ENCODE measurements around the gene SRPK3. TPM values are rescaled to one million over a fixed set of nuclear protein-coding genes. Genes with fewer than 3 reads are reported as not detected.
A peak's percentile ranks its signal among the peaks of the same experiment; 100 is the strongest.

The SRPK3 gene
- total RNA-seq, 1 experiment from 2014 or later = not detected

GRCh38 chrX:153791104-153791852 lies 10.4 kb downstream of the SRPK3 start:
- Histone ChIP-seq H3K79me2 (ENCODE audit: low read length) (peaks cover 35% of the 10 kb centered on the region), H3K9me2 (replicated peaks; ENCODE audit: insufficient read depth, low read length) (no peaks in the 10 kb centered on the region), H3K4me3 (ENCODE audit: low read length) (no peak overlapping the region), H3K9me3 (ENCODE audit: low read length) (no peaks in the 10 kb centered on the region), H2AFZ (ENCODE audit: low read length) (no peak overlapping the region), H3K4me1 (ENCODE audit: low read length) (peaks cover 17% of the 10 kb centered on the region), H3K27ac (ENCODE audit: low read length) (no peak overlapping the region), H3K9ac (ENCODE audit: low read length) (no peak overlapping the region), H3K27me3 (ENCODE audit: low read length) (no peaks in the 10 kb centered on the region), H3K4me2 (ENCODE audit: low read depth, low read length, poor library complexity, severe bottlenecking) (no peak overlapping the region), H4K20me1 (ENCODE audit: insufficient read depth, low read depth, low read length) (peaks cover 10% of the 10 kb centered on the region; the same call in 1 of the 2 replicates), H3K36me3 (ENCODE audit: insufficient read depth, low read length) (no peaks in the 10 kb centered on the region)
- DNase-seq = no peak

GRCh38 chrX:153792368-153792767 lies 11.5 kb downstream of the SRPK3 start:
- H3K27me3 ChIP-seq (ENCODE audit: low read length) = no peaks in the 10 kb centered on the region
- peak overlapping the region; percentile 80; the same call in 1 of the 2 replicates for H3K4me3 ChIP-seq (ENCODE audit: low read length)
- H4K20me1 ChIP-seq (ENCODE audit: insufficient read depth, low read depth, low read length) = peaks cover 10% of the 10 kb centered on the region; the same call in 1 of the 2 replicates
- H3K4me2 ChIP-seq (ENCODE audit: low read depth, low read length, poor library complexity, severe bottlenecking) = peak overlapping the region; percentile 74
- H3K4me1 ChIP-seq (ENCODE audit: low read length) = peaks cover 17% of the 10 kb centered on the region
- H2AFZ ChIP-seq (ENCODE audit: low read length) = no peak overlapping the region
- H3K9me2 ChIP-seq (replicated peaks; ENCODE audit: insufficient read depth, low read length) = no peaks in the 10 kb centered on the region
- no peaks in the 10 kb centered on the region; the same call in 1 of the 2 replicates for H3K36me3 ChIP-seq (ENCODE audit: insufficient read depth, low read length)
- H3K27ac ChIP-seq (ENCODE audit: low read length) = no peak overlapping the region
- peaks cover 35% of the 10 kb centered on the region for H3K79me2 ChIP-seq (ENCODE audit: low read length)
- DNase-seq = no peak
- H3K9ac ChIP-seq (ENCODE audit: low read length) = peak overlapping the region; percentile 81
- H3K9me3 ChIP-seq (ENCODE audit: low read length) = no peaks in the 10 kb centered on the region

GRCh38 chrX:153793291-153793690 lies 12.4 kb downstream of the SRPK3 start:
- Histone ChIP-seq H3K27ac (ENCODE audit: low read length) (peak overlapping the region; percentile 69; the same call in 1 of the 2 replicates), H3K4me3 (ENCODE audit: low read length) (peak overlapping the region; percentile 80), H3K9me2 (replicated peaks; ENCODE audit: insufficient read depth, low read length) (no peaks in the 10 kb centered on the region), H3K27me3 (ENCODE audit: low read length) (no peaks in the 10 kb centered on the region), H2AFZ (ENCODE audit: low read length) (no peak overlapping the region), H3K36me3 (ENCODE audit: insufficient read depth, low read length) (no peaks in the 10 kb centered on the region; the same call in 1 of the 2 replicates), H4K20me1 (ENCODE audit: insufficient read depth, low read depth, low read length) (peaks cover 10% of the 10 kb centered on the region; the same call in 1 of the 2 replicates), H3K4me2 (ENCODE audit: low read depth, low read length, poor library complexity, severe bottlenecking) (peak overlapping the region; percentile 74), H3K9ac (ENCODE audit: low read length) (peak overlapping the region; percentile 81), H3K79me2 (ENCODE audit: low read length) (peaks cover 35% of the 10 kb centered on the region), H3K4me1 (ENCODE audit: low read length) (peaks cover 17% of the 10 kb centered on the region), H3K9me3 (ENCODE audit: low read length) (no peaks in the 10 kb centered on the region)
- peak; percentile 70 for DNase-seq

GRCh38 chrX:153794018-153794896 lies 13.4 kb downstream of the SRPK3 start, which contains the start of the genes IDH3G and SSR4:
Gene IDH3G (minus strand): TSS chrX:153794375. CDS start chrX:153794326, 49 bp downstream.
Gene SSR4 (plus strand): TSS chrX:153794668. CDS start chrX:153794688, 20 bp downstream.
- H3K4me3 ChIP-seq (ENCODE audit: low read length) = peak within 1 kb of the TSS; percentile 80

GRCh38 chrX:153794897-153795816 lies 14.3 kb downstream of the SRPK3 start:
- H3K36me3 ChIP-seq (ENCODE audit: insufficient read depth, low read length) = no peaks in the 10 kb centered on the region; the same call in 1 of the 2 replicates
- peaks cover 10% of the 10 kb centered on the region; the same call in 1 of the 2 replicates for H4K20me1 ChIP-seq (ENCODE audit: insufficient read depth, low read depth, low read length)
- H3K27ac ChIP-seq (ENCODE audit: low read length) = peak overlapping the region; percentile 49; the same call in 1 of the 2 replicates
- DNase-seq = peak; percentile 57
- H3K4me3 ChIP-seq (ENCODE audit: low read length) = peak overlapping the region; percentile 80
- H3K9me3 ChIP-seq (ENCODE audit: low read length) = no peaks in the 10 kb centered on the region
- peaks cover 17% of the 10 kb centered on the region for H3K4me1 ChIP-seq (ENCODE audit: low read length)
- H3K79me2 ChIP-seq (ENCODE audit: low read length) = peaks cover 35% of the 10 kb centered on the region
- H3K9me2 ChIP-seq (replicated peaks; ENCODE audit: insufficient read depth, low read length) = no peaks in the 10 kb centered on the region
- no peak overlapping the region for H2AFZ ChIP-seq (ENCODE audit: low read length)
- peak overlapping the region; percentile 82 for H3K4me2 ChIP-seq (ENCODE audit: low read depth, low read length, poor library complexity, severe bottlenecking)
- no peaks in the 10 kb centered on the region for H3K27me3 ChIP-seq (ENCODE audit: low read length)
- H3K9ac ChIP-seq (ENCODE audit: low read length) = peak overlapping the region; percentile 96

More at GRCh38 chrX:153794018-153794896, 13.4 kb downstream of the SRPK3 start, which contains the start of the genes IDH3G and SSR4:
- Histone ChIP-seq H3K79me2 (ENCODE audit: low read length) (peaks cover 35% of the 10 kb centered on the region), H3K27me3 (ENCODE audit: low read length) (no peaks in the 10 kb centered on the region), H4K20me1 (ENCODE audit: insufficient read depth, low read depth, low read length) (peaks cover 10% of the 10 kb centered on the region; the same call in 1 of the 2 replicates), H3K4me1 (ENCODE audit: low read length) (peaks cover 17% of the 10 kb centered on the region), H3K9me3 (ENCODE audit: low read length) (no peaks in the 10 kb centered on the region), H3K4me2 (ENCODE audit: low read depth, low read length, poor library complexity, severe bottlenecking) (peak within 1 kb of the TSS; percentile 82), H3K9me2 (replicated peaks; ENCODE audit: insufficient read depth, low read length) (no peaks in the 10 kb centered on the region), H2AFZ (ENCODE audit: low read length) (no peak within 1 kb of the TSS), H3K27ac (ENCODE audit: low read length) (peak within 1 kb of the TSS; percentile 69), H3K36me3 (ENCODE audit: insufficient read depth, low read length) (no peaks in the 10 kb centered on the region; the same call in 1 of the 2 replicates), H3K9ac (ENCODE audit: low read length) (peak within 1 kb of the TSS; percentile 96)
- DNase-seq = peak; percentile 96

GRCh38 chrX:153797415-153798015 lies 16.7 kb downstream of the SRPK3 start:
- H3K9ac ChIP-seq (ENCODE audit: low read length) = no peak overlapping the region
- H3K4me3 ChIP-seq (ENCODE audit: low read length) = no peak overlapping the region
- H4K20me1 ChIP-seq (ENCODE audit: insufficient read depth, low read depth, low read length) = peaks cover 6% of the 10 kb centered on the region; the same call in 1 of the 2 replicates
- no peaks in the 10 kb centered on the region; the same call in 1 of the 2 replicates for H3K36me3 ChIP-seq (ENCODE audit: insufficient read depth, low read length)
- no peaks in the 10 kb centered on the region for H3K9me2 ChIP-seq (replicated peaks; ENCODE audit: insufficient read depth, low read length)
- H3K9me3 ChIP-seq (ENCODE audit: low read length) = no peaks in the 10 kb centered on the region
- H3K4me1 ChIP-seq (ENCODE audit: low read length) = peaks cover 16% of the 10 kb centered on the region
- H3K4me2 ChIP-seq (ENCODE audit: low read depth, low read length, poor library complexity, severe bottlenecking) = no peak overlapping the region
- H2AFZ ChIP-seq (ENCODE audit: low read length) = no peak overlapping the region
- peaks cover 25% of the 10 kb centered on the region for H3K79me2 ChIP-seq (ENCODE audit: low read length)
- no peak overlapping the region for H3K27ac ChIP-seq (ENCODE audit: low read length)
- no peak for DNase-seq
- no peaks in the 10 kb centered on the region for H3K27me3 ChIP-seq (ENCODE audit: low read length)

- H2AFZ ChIP-seq (ENCODE audit: low read length) = no peak overlapping the region
- H3K4me2 ChIP-seq (ENCODE audit: low read depth, low read length, poor library complexity, severe bottlenecking) = no peak overlapping the region
- no peaks in the 10 kb centered on the region for H3K9me2 ChIP-seq (replicated peaks; ENCODE audit: insufficient read depth, low read length)
- no peaks in the 10 kb centered on the region; the same call in 1 of the 2 replicates for H3K36me3 ChIP-seq (ENCODE audit: insufficient read depth, low read length)
- no peak overlapping the region for H3K4me3 ChIP-seq (ENCODE audit: low read length)
- H3K9ac ChIP-seq (ENCODE audit: low read length) = no peak overlapping the region
- DNase-seq = no peak
- H3K79me2 ChIP-seq (ENCODE audit: low read length) = peaks cover 12% of the 10 kb centered on the region
- H4K20me1 ChIP-seq (ENCODE audit: insufficient read depth, low read depth, low read length) = peaks cover 6% of the 10 kb centered on the region; the same call in 1 of the 2 replicates
- H3K4me1 ChIP-seq (ENCODE audit: low read length) = peaks cover 9% of the 10 kb centered on the region
- no peak overlapping the region for H3K27ac ChIP-seq (ENCODE audit: low read length)
- no peaks in the 10 kb centered on the region for H3K27me3 ChIP-seq (ENCODE audit: low read length)
- no peaks in the 10 kb centered on the region for H3K9me3 ChIP-seq (ENCODE audit: low read length)
These were observed 18.5 kb downstream of the SRPK3 start for GRCh38 chrX:153799326-153799725.
